HepG2 (cell line): ENCODE data around the gene ZFHX3. TPM values are rescaled to one million over a fixed set of nuclear protein-coding genes. Genes with fewer than 3 reads are reported as not detected.

Experiments
- ATAC-seq: fragments of 200-7000 bp; cut with Tn5 transposase; 3 replicates; pipeline ENCODE4 v1.9.1; 2020; ENCODE audit warnings: mild to moderate bottlenecking, moderate library complexity
- BruUV-seq: library from RNA; stranded (reverse); fragments of 400-500 nt; replicated peaks from 2 replicates; lab custom pipeline; 2021; lab: Mats Ljungman, UMichigan
- CTCF ChIA-PET: fragments of 300-600 bp; formaldehyde crosslinking; extraction: SDS; loops from one replicate; lab custom pipeline; 2021; ENCODE audit warnings: low total read pairs, inconsistent platforms, low intra/inter-chr PET ratio; lab: Yijun Ruan, JAX
- POLR2A ChIA-PET: fragments of 350-600 bp; sonication (Branson Sonifier 250); formaldehyde crosslinking; loops from one replicate; lab custom pipeline; 2020; ENCODE audit warnings: antibody characterized with exemption, inconsistent platforms; lab: Yijun Ruan, JAX
- DNase-seq: peaks from one replicate; pipeline ENCODE4 v3.0.0-alpha.2; 2015; ENCODE audit warnings: low spot score
- FAIRE-seq: peaks from 3 replicates; lab custom pipeline; 2011; peaks lifted over from hg19 to GRCh38; lab: Jason Lieb, UNC
- H2AFZ ChIP-seq: one replicate; pipeline ENCODE4 v1.6.1; 2011; ENCODE audit warnings: low read length, inconsistent platforms
- H3K27ac ChIP-seq: fragments of 300-600 bp; 3 replicates; pipeline ENCODE4 v1.8.0; 2011; ENCODE audit warnings: mixed run types, mild to moderate bottlenecking, mixed read lengths, low read length, inconsistent platforms; ENCODE audit not compliant: insufficient read depth; ENCODE audit errors: extremely low read length
- H3K27me3 ChIP-seq, 2 experiments: fragments of 200-600 bp in 1 of 2; 2 replicates in 1 of 2; 3 replicates in 1 of 2; pipeline versions ENCODE4 v1.6.0 to v1.8.0; 2011; ENCODE audit warnings: low read length in 2 of 2, mild to moderate bottlenecking in 2 of 2, moderate library complexity in 2 of 2, inconsistent platforms in 1 of 2; ENCODE audit not compliant: insufficient read depth in 2 of 2, control insufficient read depth in 1 of 2
- H3K36me3 ChIP-seq, 2 experiments: fragments of 200-600 bp in 1 of 2; replicated peaks in 1 of 2; 2 replicates in 1 of 2; 3 replicates in 1 of 2; pipeline versions ENCODE4 v1.5.1 to v1.8.0; 2011; ENCODE audit warnings: low read length in 2 of 2, inconsistent platforms in 1 of 2; ENCODE audit not compliant: insufficient read depth in 2 of 2, control insufficient read depth in 1 of 2
- H3K4me1 ChIP-seq: 2 replicates; pipeline ENCODE4 v1.5.1; 2012; ENCODE audit warnings: low read length, inconsistent platforms; ENCODE audit not compliant: insufficient read depth
- H3K4me2 ChIP-seq: 2 replicates; pipeline ENCODE4 v1.6.0; 2011; ENCODE audit warnings: low read depth, low read length, inconsistent platforms
- H3K4me3 ChIP-seq, 3 experiments: fragments of 200-600 bp in 1 of 3; sonication (generic), shearing (Covaris generic) in 1 of 3; replicated peaks in 1 of 3; 2 replicates each; pipeline ENCODE4 v1.5.1; 2011 to 2016; ENCODE audit warnings: low read length in 3 of 3, inconsistent platforms in 2 of 3, low read depth in 2 of 3, mild to moderate bottlenecking in 2 of 3, control low read depth in 1 of 3, mixed read lengths in 1 of 3; ENCODE audit not compliant: insufficient read depth in 1 of 3
- H3K79me2 ChIP-seq: one replicate; pipeline ENCODE4 v1.6.1; 2011; ENCODE audit warnings: low read length, inconsistent platforms; ENCODE audit not compliant: insufficient read depth
- H3K9ac ChIP-seq: 2 replicates; pipeline ENCODE4 v1.6.0; 2011; ENCODE audit warnings: mild to moderate bottlenecking, low read depth, low read length, inconsistent platforms; ENCODE audit not compliant: insufficient read depth
- H3K9me3 ChIP-seq: 2 replicates; pipeline ENCODE4 v1.5.1; 2012; ENCODE audit warnings: mild to moderate bottlenecking, low read length
- H4K20me1 ChIP-seq: 2 replicates; pipeline ENCODE4 v1.6.0; 2011; ENCODE audit warnings: inconsistent platforms, mild to moderate bottlenecking, low read length, moderate library complexity; ENCODE audit not compliant: insufficient read depth
- FOXK2 ChIP-seq: fragments of 450-650 bp; IDR thresholded peaks from 2 replicates; pipeline ENCODE4 v1.6.1; 2016
- JDP2 ChIP-seq: sonication (generic); formaldehyde crosslinking; IDR thresholded peaks from 2 replicates; pipeline ENCODE4 v1.8.1; 2022; ENCODE audit warnings: missing genetic modification reagents, borderline replicate concordance
- KMT2B ChIP-seq: IDR thresholded peaks from 2 replicates; pipeline ENCODE4 v1.6.1; 2016; ENCODE audit warnings: missing genetic modification reagents, missing compliant biosample characterization
- REPIN1 ChIP-seq: sonication (generic); formaldehyde crosslinking; IDR thresholded peaks from 2 replicates; pipeline ENCODE4 v1.8.0; 2022; ENCODE audit warnings: missing genetic modification reagents, low read depth, mild to moderate bottlenecking, borderline replicate concordance
- RFX3 ChIP-seq: IDR thresholded peaks from 2 replicates; pipeline ENCODE4 v1.6.1; 2016; ENCODE audit warnings: missing biosample characterization, missing genetic modification reagents
- SIX1 ChIP-seq: sonication (generic); formaldehyde crosslinking; IDR thresholded peaks from 2 replicates; pipeline ENCODE4 v1.4.0; 2020; ENCODE audit warnings: missing genetic modification reagents, borderline replicate concordance
- ZKSCAN8 ChIP-seq: IDR thresholded peaks from 2 replicates; pipeline ENCODE4 v1.6.1; 2016; ENCODE audit warnings: borderline replicate concordance, missing genetic modification reagents, missing compliant biosample characterization
- ZNF501 ChIP-seq: sonication (generic); formaldehyde crosslinking; IDR thresholded peaks from 2 replicates; pipeline ENCODE4 v1.5.1; 2020; ENCODE audit warnings: mild to moderate bottlenecking, moderate library complexity, missing genetic modification reagents
- ZNF816 ChIP-seq: sonication (generic); formaldehyde crosslinking; IDR thresholded peaks from 2 replicates; pipeline ENCODE4 v1.8.0; 2022; ENCODE audit warnings: missing genetic modification reagents, mild to moderate bottlenecking, borderline replicate concordance
- ZNF841 ChIP-seq: sonication (generic); formaldehyde crosslinking; IDR thresholded peaks from 2 replicates; pipeline ENCODE4 v1.8.1; 2023; ENCODE audit warnings: missing genetic modification reagents, borderline replicate concordance
- WGBS: methylation state at CpG from one replicate; pipeline ENCODE4 v1.1.6; 2017; ENCODE audit warnings: low lambda C conversion rate; 5-methylcytosine and 5-hydroxymethylcytosine counted together
- in situ Hi-C: cut with HindIII; loops from 2 replicates; pipeline ENCODE4 v1.10.0; 2017; ENCODE audit warnings: low pct_unique_long_range_greater_than_20kb; ENCODE audit not compliant: extremely low pct_ligation_motif_present
- intact Hi-C: fragments of 100-400 bp; cut with micrococcal nuclease; formaldehyde crosslinking; loops from one replicate; pipeline ENCODE4 v1.10.0; 2022; ENCODE audit not compliant: unreplicated experiment
- polyA plus RNA-seq, 8 experiments: library from polyadenylated mRNA; depleted of rRNA in 3 of 8; stranded (reverse) in 7 of 8; unstranded in 1 of 8; fragments of >200 nt; fragmentation: Illumina TruSeq in 4 of 8; extraction: Trizol in 4 of 8; gene quantifications; 2 replicates each; pipeline versions ENCODE4 v1.2.1 to v1.2.3, GENCODE V29; 2011 to 2016; ENCODE audit warnings: low read depth in 4 of 8, missing spikeins in 1 of 8, mixed read lengths in 1 of 8; ENCODE audit not compliant: insufficient read depth in 1 of 8
- total RNA-seq, 5 experiments: library from RNA; depleted of rRNA; stranded (reverse); fragments of >200 nt; fragmentation: Illumina TruSeq; extraction: Trizol; gene quantifications; 2 replicates each; pipeline ENCODE4 v1.2.3, GENCODE V29; 2016; ENCODE audit warnings: low read depth in 1 of 5
- TF ChIP-seq, protein P1 (sequence below): IDR thresholded peaks from 2 replicates; pipeline ENCODE4 v1.6.1; 2012; ENCODE audit warnings: low read length, improper control_type of control experiment
- TF ChIP-seq, protein P2 (sequence below): sonication (generic); formaldehyde crosslinking; IDR thresholded peaks from 2 replicates; pipeline ENCODE4 v1.4.0; 2020; ENCODE audit warnings: missing genetic modification reagents
- TF ChIP-seq, protein P3 (sequence below): sonication (generic); formaldehyde crosslinking; IDR thresholded peaks from 2 replicates; pipeline ENCODE4 v1.5.0; 2020; ENCODE audit warnings: missing genetic modification reagents
- TF ChIP-seq, protein P4 (sequence below): sonication (generic); formaldehyde crosslinking; IDR thresholded peaks from 2 replicates; pipeline ENCODE4 v1.8.0; 2022; ENCODE audit warnings: mild to moderate bottlenecking, missing genetic modification reagents, moderate library complexity
- TF ChIP-seq, protein P5 (sequence below): sonication (generic); formaldehyde crosslinking; IDR thresholded peaks from 2 replicates; pipeline ENCODE4 v1.4.0; 2020; ENCODE audit warnings: missing genetic modification reagents, borderline replicate concordance

The ZFHX3 gene
- total and polyA plus RNA-seq, 2 of the 13 experiments (the other 11 are each of a cell fraction or from before 2014, with no cell fraction given), result 5.0 to 6.0 TPM

DNA sequence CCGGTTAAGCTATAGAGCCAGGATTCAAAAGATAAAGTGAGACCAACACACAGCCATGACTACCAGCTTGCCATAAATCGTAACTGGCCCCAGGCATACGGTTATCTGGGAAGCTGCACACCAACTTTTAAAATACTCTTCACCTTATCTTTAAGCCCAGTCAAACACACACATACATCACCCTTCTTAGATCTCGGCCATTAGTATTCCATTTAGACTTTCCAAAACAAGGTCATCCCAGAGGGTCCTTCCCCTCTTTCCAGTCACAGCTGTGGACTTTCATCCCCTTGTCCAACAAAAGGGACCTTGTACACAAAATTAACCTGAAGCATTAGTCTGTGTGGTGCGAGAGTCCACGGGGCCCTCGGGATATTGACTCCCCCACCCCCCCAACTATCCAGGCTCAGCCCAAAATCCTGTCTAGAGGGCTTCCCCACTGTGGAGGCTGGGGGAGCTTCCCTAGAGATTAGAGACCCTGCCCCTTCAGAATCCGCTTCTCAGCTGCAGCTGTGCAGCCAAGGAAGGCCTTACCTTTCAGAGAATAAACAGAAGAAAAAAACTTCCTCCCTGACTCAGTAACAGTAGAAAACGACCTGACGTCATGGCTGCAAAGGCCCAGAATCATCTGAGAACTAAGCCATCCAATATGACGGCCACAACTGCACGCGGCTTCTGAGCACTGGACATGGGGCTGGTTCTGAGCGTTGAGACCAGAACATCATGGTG, 9.9 kb downstream of the ZFHX3 start:
- CTCF ChIA-PET, result no interaction called here
- TF ChIP-seq, protein P1, sequence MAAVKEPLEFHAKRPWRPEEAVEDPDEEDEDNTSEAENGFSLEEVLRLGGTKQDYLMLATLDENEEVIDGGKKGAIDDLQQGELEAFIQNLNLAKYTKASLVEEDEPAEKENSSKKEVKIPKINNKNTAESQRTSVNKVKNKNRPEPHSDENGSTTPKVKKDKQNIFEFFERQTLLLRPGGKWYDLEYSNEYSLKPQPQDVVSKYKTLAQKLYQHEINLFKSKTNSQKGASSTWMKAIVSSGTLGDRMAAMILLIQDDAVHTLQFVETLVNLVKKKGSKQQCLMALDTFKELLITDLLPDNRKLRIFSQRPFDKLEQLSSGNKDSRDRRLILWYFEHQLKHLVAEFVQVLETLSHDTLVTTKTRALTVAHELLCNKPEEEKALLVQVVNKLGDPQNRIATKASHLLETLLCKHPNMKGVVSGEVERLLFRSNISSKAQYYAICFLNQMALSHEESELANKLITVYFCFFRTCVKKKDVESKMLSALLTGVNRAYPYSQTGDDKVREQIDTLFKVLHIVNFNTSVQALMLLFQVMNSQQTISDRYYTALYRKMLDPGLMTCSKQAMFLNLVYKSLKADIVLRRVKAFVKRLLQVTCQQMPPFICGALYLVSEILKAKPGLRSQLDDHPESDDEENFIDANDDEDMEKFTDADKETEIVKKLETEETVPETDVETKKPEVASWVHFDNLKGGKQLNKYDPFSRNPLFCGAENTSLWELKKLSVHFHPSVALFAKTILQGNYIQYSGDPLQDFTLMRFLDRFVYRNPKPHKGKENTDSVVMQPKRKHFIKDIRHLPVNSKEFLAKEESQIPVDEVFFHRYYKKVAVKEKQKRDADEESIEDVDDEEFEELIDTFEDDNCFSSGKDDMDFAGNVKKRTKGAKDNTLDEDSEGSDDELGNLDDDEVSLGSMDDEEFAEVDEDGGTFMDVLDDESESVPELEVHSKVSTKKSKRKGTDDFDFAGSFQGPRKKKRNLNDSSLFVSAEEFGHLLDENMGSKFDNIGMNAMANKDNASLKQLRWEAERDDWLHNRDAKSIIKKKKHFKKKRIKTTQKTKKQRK, result no peak
- TF ChIP-seq ZNF841 (no peak), REPIN1 (CRISPR knock-in tag) (peak; percentile 82; the same call in 1 of the 2 replicates), ZKSCAN8 (peak; percentile 65; the same call in 1 of the 2 replicates), SIX1 (CRISPR knock-in tag) (no peak), KMT2B (CRISPR knock-in tag) (peak; percentile 38; the same call in 1 of the 2 replicates), JDP2 (CRISPR knock-in tag) (no peak), ZNF816 (CRISPR knock-in tag) (no peak), RFX3 (CRISPR knock-in tag) (no peak), ZNF501 (CRISPR knock-in tag) (peak; percentile 30; the same call in 1 of the 2 replicates), FOXK2 (no peak)
- TF ChIP-seq, protein P2, sequence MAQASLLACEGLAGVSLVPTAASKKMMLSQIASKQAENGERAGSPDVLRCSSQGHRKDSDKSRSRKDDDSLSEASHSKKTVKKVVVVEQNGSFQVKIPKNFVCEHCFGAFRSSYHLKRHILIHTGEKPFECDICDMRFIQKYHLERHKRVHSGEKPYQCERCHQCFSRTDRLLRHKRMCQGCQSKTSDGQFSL (CRISPR knock-in tag), result peak; percentile 79
- TF ChIP-seq, protein P3, sequence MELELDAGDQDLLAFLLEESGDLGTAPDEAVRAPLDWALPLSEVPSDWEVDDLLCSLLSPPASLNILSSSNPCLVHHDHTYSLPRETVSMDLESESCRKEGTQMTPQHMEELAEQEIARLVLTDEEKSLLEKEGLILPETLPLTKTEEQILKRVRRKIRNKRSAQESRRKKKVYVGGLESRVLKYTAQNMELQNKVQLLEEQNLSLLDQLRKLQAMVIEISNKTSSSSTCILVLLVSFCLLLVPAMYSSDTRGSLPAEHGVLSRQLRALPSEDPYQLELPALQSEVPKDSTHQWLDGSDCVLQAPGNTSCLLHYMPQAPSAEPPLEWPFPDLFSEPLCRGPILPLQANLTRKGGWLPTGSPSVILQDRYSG (CRISPR knock-in tag), result no peak
- TF ChIP-seq, protein P4, sequence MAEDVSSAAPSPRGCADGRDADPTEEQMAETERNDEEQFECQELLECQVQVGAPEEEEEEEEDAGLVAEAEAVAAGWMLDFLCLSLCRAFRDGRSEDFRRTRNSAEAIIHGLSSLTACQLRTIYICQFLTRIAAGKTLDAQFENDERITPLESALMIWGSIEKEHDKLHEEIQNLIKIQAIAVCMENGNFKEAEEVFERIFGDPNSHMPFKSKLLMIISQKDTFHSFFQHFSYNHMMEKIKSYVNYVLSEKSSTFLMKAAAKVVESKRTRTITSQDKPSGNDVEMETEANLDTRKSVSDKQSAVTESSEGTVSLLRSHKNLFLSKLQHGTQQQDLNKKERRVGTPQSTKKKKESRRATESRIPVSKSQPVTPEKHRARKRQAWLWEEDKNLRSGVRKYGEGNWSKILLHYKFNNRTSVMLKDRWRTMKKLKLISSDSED (CRISPR knock-in tag), result no peak
- TF ChIP-seq, protein P5, sequence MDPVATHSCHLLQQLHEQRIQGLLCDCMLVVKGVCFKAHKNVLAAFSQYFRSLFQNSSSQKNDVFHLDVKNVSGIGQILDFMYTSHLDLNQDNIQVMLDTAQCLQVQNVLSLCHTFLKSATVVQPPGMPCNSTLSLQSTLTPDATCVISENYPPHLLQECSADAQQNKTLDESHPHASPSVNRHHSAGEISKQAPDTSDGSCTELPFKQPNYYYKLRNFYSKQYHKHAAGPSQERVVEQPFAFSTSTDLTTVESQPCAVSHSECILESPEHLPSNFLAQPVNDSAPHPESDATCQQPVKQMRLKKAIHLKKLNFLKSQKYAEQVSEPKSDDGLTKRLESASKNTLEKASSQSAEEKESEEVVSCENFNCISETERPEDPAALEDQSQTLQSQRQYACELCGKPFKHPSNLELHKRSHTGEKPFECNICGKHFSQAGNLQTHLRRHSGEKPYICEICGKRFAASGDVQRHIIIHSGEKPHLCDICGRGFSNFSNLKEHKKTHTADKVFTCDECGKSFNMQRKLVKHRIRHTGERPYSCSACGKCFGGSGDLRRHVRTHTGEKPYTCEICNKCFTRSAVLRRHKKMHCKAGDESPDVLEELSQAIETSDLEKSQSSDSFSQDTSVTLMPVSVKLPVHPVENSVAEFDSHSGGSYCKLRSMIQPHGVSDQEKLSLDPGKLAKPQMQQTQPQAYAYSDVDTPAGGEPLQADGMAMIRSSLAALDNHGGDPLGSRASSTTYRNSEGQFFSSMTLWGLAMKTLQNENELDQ (CRISPR knock-in tag), result no peak

More for the DNA sequence above, 9.9 kb downstream of the ZFHX3 start:
- FAIRE-seq, result peak; percentile 96
- in situ Hi-C loops, result no loop called here
- POLR2A ChIA-PET, result interaction anchor here (0.9 to 4.2 kb wide), 10 partner anchors 10 to 205 kb away, joined by 3 to 49 read pairs (median 4); partner anchors contain the start of gene ZFHX3
- Histone ChIP-seq H2AFZ (no peak overlapping the region), H3K9me3 (no peaks in the 10 kb centered on the region), H3K4me1 (peaks cover 97% of the 10 kb centered on the region), H3K36me3 (peaks cover 2 to 7% of the 10 kb centered on the region in 2 experiments; a peak in 2 of 5 replicates), H3K27me3 (no peaks in the 10 kb centered on the region), H3K79me2 (peaks cover 99% of the 10 kb centered on the region), H3K27ac (peak overlapping the region; percentile 84), H3K9ac (peak overlapping the region; percentile 62), H3K4me2 (peak overlapping the region; percentile 83), H3K4me3 (peak overlapping the region in 2 of 3 experiments; percentile 12 to 51; a peak in 4 of 6 replicates), H4K20me1 (peaks cover 10% of the 10 kb centered on the region; the same call in 1 of the 2 replicates)
- DNase-seq, result peak; percentile 95
- intact Hi-C loops, result no loop called here
- ATAC-seq, result peak; percentile 72
- no TSS peak for BruUV-seq
- WGBS, result 23% methylated on average over 14 of the region's 14 CpGs
